Activated B cell treated with CpG ODN at 0.5 μM for 24 hours (primary cell): ENCODE data around the gene FAM117B. TPM values are rescaled to one million over a fixed set of nuclear protein-coding genes. Genes with fewer than 3 reads are reported as not detected.

Experiments
- ATAC-seq: fragments of 200-7000 bp; cut with Tn5 transposase; one replicate; pipeline ENCODE4 v1.10.0; 2021; ENCODE audit warnings: low read depth, mild to moderate bottlenecking, moderate library complexity
- CTCF ChIA-PET: fragments of 350-600 bp; sonication (Branson Sonifier 250); formaldehyde crosslinking; loops from one replicate; lab custom pipeline; 2021; ENCODE audit warnings: antibody characterized with exemption; lab: Charles Lee
- POLR2A ChIA-PET: fragments of 350-600 bp; sonication (Branson Sonifier 250); formaldehyde crosslinking; loops from one replicate; lab custom pipeline; 2021; ENCODE audit warnings: antibody characterized with exemption; lab: Charles Lee
- DNase-seq: peaks from one replicate; pipeline ENCODE4 v3.0.0; 2022
- H3K27ac Mint-ChIP-seq: one replicate; pipeline ENCODE4 v1.8.0; 2020; ENCODE audit warnings: mixed read lengths
- H3K27me3 Mint-ChIP-seq: one replicate; pipeline ENCODE4 v1.8.0; 2021; ENCODE audit warnings: mixed read lengths
- H3K36me3 Mint-ChIP-seq: one replicate; pipeline ENCODE4 v1.8.0; 2021; ENCODE audit warnings: low read depth, mixed read lengths
- H3K4me1 Mint-ChIP-seq: one replicate; pipeline ENCODE4 v1.8.0; 2021; ENCODE audit warnings: mixed read lengths
- H3K4me3 Mint-ChIP-seq: one replicate; pipeline ENCODE4 v1.8.0; 2020; ENCODE audit warnings: mild to moderate bottlenecking, mixed read lengths
- H3K9me3 Mint-ChIP-seq: one replicate; pipeline ENCODE4 v1.8.0; 2020; ENCODE audit warnings: mixed read lengths
- CTCF ChIP-seq: fragments of 200-600 bp; IDR thresholded peaks from one replicate; pipeline ENCODE4 v1.8.0; 2022; ENCODE audit warnings: antibody characterized with exemption, mild to moderate bottlenecking
- intact Hi-C: fragments of 100-400 bp; cut with micrococcal nuclease; formaldehyde crosslinking; loops from one replicate; pipeline ENCODE4 v1.15.1; 2024
- total RNA-seq: library from RNA; stranded (reverse); gene quantifications from 2 replicates; pipeline ENCODE4 v1.2.3, GENCODE V29; 2022

FAM117B gene
- total RNA-seq, 1 donor from 2014 or later = 22.5 TPM

GRCh38 chr2:202609381-202610145 lies 25.2 kb upstream of the FAM117B start:
- ChIA-PET POLR2A (interaction anchor here (0.5 to 4.0 kb wide), 10 partner anchors 18 to 1288 kb away, joined by 3 to 67 read pairs (median 4); partner anchors contain the start of genes FAM117B and ICA1L), CTCF (interaction anchor here (0.7 to 2.5 kb wide), 2 partner anchors 21 to 25 kb away, joined by 3 to 17 read pairs; partner anchors contain the start of gene FAM117B)
- Mint-ChIP-seq H3K9me3 (no peaks in the 10 kb centered on the region), H3K4me1 (peaks cover 39% of the 10 kb centered on the region), H3K4me3 (peak overlapping the region; percentile 70), H3K27ac (peak overlapping the region; percentile 99), H3K36me3 (no peaks in the 10 kb centered on the region), H3K27me3 (no peaks in the 10 kb centered on the region)
- DNase-seq (no peak), ATAC-seq (peak; percentile 81)
- intact Hi-C loops = loop anchor here (1.0 to 2.0 kb wide), 5 partner anchors 10 to 57 kb away; partner anchors contain the start of gene FAM117B
- TF ChIP-seq CTCF = no peak

GRCh38 chr2:202610380-202610779 lies 24.4 kb upstream of the FAM117B start:
- Mint-ChIP-seq H3K4me1 (peaks cover 33% of the 10 kb centered on the region), H3K27me3 (no peaks in the 10 kb centered on the region), H3K9me3 (no peaks in the 10 kb centered on the region), H3K4me3 (no peak overlapping the region), H3K36me3 (no peaks in the 10 kb centered on the region), H3K27ac (peak overlapping the region; percentile 99)
- ChIA-PET POLR2A (interaction anchor here (0.5 to 4.0 kb wide), 9 partner anchors 17 to 1287 kb away, joined by 3 to 67 read pairs (median 5); partner anchors contain the start of genes FAM117B and ICA1L), CTCF (interaction anchor here (0.7 to 2.5 kb wide), 2 partner anchors 21 to 24 kb away, joined by 3 to 17 read pairs; partner anchors contain the start of gene FAM117B)
- ATAC-seq (no peak), DNase-seq (no peak)
- intact Hi-C loops = no loop called here
- no peak for TF ChIP-seq CTCF

GRCh38 chr2:202612145-202612544 lies 22.6 kb upstream of the FAM117B start:
- no peak overlapping the region for H3K4me3 Mint-ChIP-seq
- no peak for ATAC-seq
- DNase-seq = no peak
- no peaks in the 10 kb centered on the region for H3K9me3 Mint-ChIP-seq
- peaks cover 33% of the 10 kb centered on the region for H3K4me1 Mint-ChIP-seq
- no peak for TF ChIP-seq CTCF
- no peak overlapping the region for H3K27ac Mint-ChIP-seq
- intact Hi-C loops = no loop called here
- CTCF ChIA-PET = no interaction called here
- POLR2A ChIA-PET = interaction anchor here (1.0 kb wide), 1 partner anchor 22 kb away, joined by 4 read pairs; the partner anchor contains the start of gene FAM117B
- H3K36me3 Mint-ChIP-seq = no peaks in the 10 kb centered on the region
- H3K27me3 Mint-ChIP-seq = no peaks in the 10 kb centered on the region

GRCh38 chr2:202613479-202613878 lies 21.3 kb upstream of the FAM117B start:
- no peaks in the 10 kb centered on the region for H3K27me3 Mint-ChIP-seq
- H3K27ac Mint-ChIP-seq = no peak overlapping the region
- peaks cover 24% of the 10 kb centered on the region for H3K4me1 Mint-ChIP-seq
- no peak overlapping the region for H3K4me3 Mint-ChIP-seq
- no peak for DNase-seq
- POLR2A ChIA-PET = interaction anchor here (0.6 kb wide), 1 partner anchor 1483 kb away, joined by 3 read pairs; no protein-coding TSS in a partner anchor
- H3K9me3 Mint-ChIP-seq = no peaks in the 10 kb centered on the region
- intact Hi-C loops = no loop called here
- no peak for TF ChIP-seq CTCF
- H3K36me3 Mint-ChIP-seq = no peaks in the 10 kb centered on the region
- ATAC-seq = no peak
- CTCF ChIA-PET = no interaction called here

GRCh38 chr2:202624133-202624532 lies 10.6 kb upstream of the FAM117B start:
- TF ChIP-seq CTCF = no peak
- Mint-ChIP-seq H3K36me3 (no peaks in the 10 kb centered on the region), H3K27me3 (no peaks in the 10 kb centered on the region), H3K27ac (no peak overlapping the region), H3K4me1 (peaks cover 29% of the 10 kb centered on the region), H3K9me3 (no peaks in the 10 kb centered on the region), H3K4me3 (no peak overlapping the region)
- ATAC-seq = no peak
- no peak for DNase-seq
- ChIA-PET CTCF (no interaction called here), POLR2A (interaction anchor here (0.7 to 1.0 kb wide), 2 partner anchors 11 to 140 kb away, joined by 4 to 6 read pairs; partner anchors contain the start of gene FAM117B)
- intact Hi-C loops = loop anchor here (2.0 kb wide), 1 partner anchor 15 kb away; no protein-coding TSS in a partner anchor
